ENCODE data around the gene RPS6KA3.

Gene RPS6KA3

DNA sequence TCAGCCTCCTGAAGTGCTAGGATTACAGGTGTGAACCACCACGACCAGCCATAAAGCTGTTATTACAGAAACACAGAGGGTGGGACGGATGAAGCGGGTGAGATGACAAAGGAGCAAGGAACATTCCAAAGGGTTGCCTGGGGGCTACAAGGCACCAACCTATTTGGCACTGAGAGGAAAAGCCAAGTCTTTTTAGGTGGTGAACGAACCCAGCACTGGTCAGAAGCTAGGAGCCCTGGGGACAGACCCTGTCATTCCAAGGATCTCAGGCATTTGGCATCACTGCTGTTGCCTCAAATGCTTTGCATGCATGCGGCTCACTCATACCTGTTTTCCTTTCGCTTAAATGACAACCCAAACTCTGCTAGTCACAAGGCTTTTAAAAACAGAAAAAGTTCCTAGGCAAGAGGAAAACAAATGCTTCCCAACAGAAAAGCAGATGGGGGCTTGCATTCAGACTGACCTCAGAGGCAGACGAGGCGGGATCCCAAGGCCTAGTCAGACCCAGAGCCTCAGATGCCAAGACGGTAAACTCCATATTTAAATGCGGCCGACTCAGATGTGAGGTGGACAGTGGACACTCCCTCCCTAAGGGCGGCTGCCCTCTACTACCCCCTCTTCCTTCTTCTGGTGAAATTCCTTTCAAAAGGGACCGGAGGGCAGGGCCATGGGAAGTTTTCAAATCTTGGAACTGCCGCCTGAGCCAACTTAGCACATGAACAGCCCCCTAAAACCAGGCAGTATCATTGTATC lies 154.5 kb downstream of the RPS6KA3 start:
- Histone ChIP-seq H3K27me3 (ENCODE audit: low read depth) (no peaks in the 10 kb centered on the region), H3K36me3 (replicated peaks) (no peaks in the 10 kb centered on the region), H3K4me3 (no peak overlapping the region), H3K4me1 (no peaks in the 10 kb centered on the region), H3K9me3 (no peaks in the 10 kb centered on the region)
- no peak for DNase-seq (ENCODE audit: low spot score in 2 of 2)
- in situ Hi-C loops (cut with MboI; ENCODE audit: low sequenced_read_pairs): no loop called here

DNA sequence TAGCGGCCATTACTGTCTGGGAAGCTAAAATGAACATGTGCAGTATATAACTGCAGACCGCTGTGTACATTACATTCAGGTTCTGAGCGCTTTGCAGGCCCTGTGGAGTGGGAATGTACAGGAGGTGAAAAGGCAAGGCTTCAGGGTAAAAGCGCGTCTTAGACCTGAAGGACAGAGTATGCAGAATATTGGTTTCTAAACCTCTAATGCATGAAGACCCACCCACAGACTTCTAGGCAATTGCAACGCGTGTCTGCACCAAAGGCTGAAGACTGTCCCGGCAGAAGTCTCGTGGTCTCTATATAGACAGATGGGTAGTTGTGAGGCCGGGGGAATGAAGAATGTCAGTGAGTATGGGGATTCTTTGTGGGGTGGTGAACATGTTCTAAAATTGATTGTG lies 155.4 kb downstream of the RPS6KA3 start:
- Histone ChIP-seq H3K36me3 (replicated peaks) (no peaks in the 10 kb centered on the region), H3K4me3 (no peak overlapping the region), H3K9me3 (no peaks in the 10 kb centered on the region), H3K4me1 (no peaks in the 10 kb centered on the region), H3K27me3 (ENCODE audit: low read depth) (no peaks in the 10 kb centered on the region)
- in situ Hi-C loops (cut with MboI; ENCODE audit: low sequenced_read_pairs): no loop called here
- no peak for DNase-seq (ENCODE audit: low spot score in 2 of 2)

DNA sequence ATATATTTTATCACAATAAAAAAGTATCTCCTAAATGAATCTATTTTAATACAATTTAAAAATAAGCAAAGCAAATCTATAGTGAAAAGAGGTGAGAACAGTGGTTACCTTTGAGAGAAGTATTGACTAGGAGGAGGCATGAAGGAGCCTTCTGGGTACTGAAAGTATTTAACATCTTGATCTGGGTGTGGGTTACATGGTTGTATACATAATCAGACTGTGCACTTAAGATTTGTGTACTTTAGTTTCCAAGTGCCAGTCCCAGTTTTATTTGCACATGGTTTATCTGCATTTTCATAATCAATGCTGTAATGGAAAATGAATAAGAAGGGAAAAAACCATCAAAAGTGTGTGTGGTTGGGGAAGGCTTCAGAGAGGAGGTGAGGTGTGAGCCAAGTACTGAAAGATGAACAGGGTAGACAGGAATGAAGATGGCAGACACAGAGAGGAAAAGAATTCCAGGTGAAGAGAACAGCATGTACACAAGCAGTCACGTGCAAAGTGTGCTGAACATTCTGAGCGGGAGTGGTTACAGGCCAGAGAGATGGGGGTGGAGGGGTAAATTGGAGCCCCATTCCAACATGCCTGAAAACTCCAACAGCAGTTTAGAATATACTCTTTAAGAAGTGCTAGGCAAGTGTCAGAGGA lies 164.7 kb downstream of the RPS6KA3 start:
- no peaks in the 10 kb centered on the region for H3K36me3 ChIP-seq (replicated peaks)
- H3K4me1 ChIP-seq: no peaks in the 10 kb centered on the region
- no peak overlapping the region for H3K4me3 ChIP-seq
- no peaks in the 10 kb centered on the region for H3K9me3 ChIP-seq
- no peaks in the 10 kb centered on the region for H3K27me3 ChIP-seq (ENCODE audit: low read depth)
- DNase-seq (ENCODE audit: low spot score in 2 of 2): no peak
- in situ Hi-C loops (cut with MboI; ENCODE audit: low sequenced_read_pairs): no loop called here

Data from HAP-1 (cell line).